ENCODE data around the gene PARP1. TPM values are rescaled to one million over a fixed set of nuclear protein-coding genes. Genes with fewer than 3 reads are reported as not detected.

PARP1 gene
- total RNA-seq, 6 donors from 2014 or later: 56.5 to 97.9 (median 76.7) TPM

DNA sequence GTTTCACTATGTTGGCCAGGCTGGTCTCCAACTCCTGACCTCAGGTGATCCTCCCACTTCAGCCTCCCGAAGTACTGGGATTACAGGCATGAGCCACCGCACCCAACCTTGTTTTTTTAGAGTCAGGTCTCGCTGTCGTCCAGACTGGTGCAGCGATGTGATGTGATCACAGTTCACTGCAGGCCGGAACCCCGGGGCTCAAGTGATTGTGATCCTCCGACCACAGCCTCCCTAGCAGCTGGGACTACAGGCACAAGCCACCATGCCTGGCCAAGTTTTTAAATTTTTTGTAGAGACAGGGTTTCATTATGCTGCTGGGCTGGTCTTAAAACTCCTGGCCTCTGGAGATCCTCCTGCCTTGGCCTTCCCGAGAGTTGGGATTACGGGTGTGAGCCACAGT, 52.9 kb downstream of the PARP1 start:
- Histone ChIP-seq H3K27me3 (no peaks in the 10 kb centered on the region), H3K27ac (no peak overlapping the region), H3K4me3 (no peak overlapping the region), H3K4me1 (peaks cover 0 to 3% (median 0%) of the 10 kb centered on the region in 4 donors), H3K36me3 (peaks cover 2 to 26% (median 15%) of the 10 kb centered on the region in 4 donors), H3K9me3 (no peaks in the 10 kb centered on the region)
- TF ChIP-seq POLR2AphosphoS5 (IDR thresholded peaks at IDR 0.05) (no peak), EP300 (IDR thresholded peaks at IDR 0.05) (no peak), CTCF (IDR thresholded peaks at IDR 0.05) (no peak), POLR2A (IDR thresholded peaks at IDR 0.05) (no peak)
- 97% methylated on average over 9 of the region's 10 CpGs for WGBS, 2 donors
- DNase-seq: no peak
- ATAC-seq (ENCODE audit: low FRiP score in 2 of 2): no peak

DNA sequence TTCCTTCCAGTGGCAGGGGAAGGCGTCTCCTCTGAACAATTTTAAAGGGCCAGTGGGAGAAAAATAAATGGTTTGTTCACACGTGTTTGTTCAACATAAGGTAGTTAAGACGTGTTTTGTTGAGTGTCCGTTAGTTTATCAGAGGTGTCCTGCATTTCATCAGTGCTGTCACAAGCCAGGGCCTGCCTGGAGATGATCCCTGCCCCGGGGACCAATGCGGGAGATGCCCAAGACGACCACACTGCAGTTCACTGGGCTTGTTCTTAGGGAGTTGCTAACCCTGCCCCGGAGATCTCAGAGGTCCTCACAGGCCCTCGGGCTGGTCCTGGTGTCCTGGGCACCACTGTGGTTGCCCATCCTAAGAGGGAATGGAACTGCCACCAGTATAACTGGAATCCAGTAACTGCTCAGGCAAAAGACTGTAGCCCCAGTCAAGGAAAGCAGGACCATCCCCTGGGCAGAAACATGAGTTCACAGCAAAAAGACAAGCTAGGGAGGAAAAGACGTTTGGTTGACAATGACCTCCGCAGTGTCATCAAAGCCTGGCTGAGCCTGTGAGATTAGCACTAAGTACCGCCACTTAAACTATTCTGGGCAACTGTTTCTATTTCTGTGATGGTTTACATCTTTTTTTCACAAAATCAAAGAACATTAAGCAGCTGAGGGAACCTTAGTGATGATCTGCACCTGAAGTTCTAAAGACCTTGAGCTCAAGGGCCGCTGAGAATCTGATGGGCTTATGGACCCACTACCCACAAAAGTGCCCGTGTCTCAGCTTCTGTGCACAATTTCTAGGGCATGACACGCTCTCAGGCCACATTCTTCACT, 54.0 kb downstream of the PARP1 start:
- WGBS, 2 donors: 81% methylated on average over 12 to 15 of the region's 15 CpGs
- H3K4me3 ChIP-seq: no peak overlapping the region
- TF ChIP-seq POLR2AphosphoS5 (IDR thresholded peaks at IDR 0.05): no peak
- no peak for TF ChIP-seq EP300 (IDR thresholded peaks at IDR 0.05)
- TF ChIP-seq CTCF (IDR thresholded peaks at IDR 0.05): no peak
- TF ChIP-seq POLR2A (IDR thresholded peaks at IDR 0.05): no peak
- no peaks in the 10 kb centered on the region for H3K9me3 ChIP-seq
- H3K27ac ChIP-seq: no peak overlapping the region
- no peak for DNase-seq
- no peaks in the 10 kb centered on the region for H3K27me3 ChIP-seq
- H3K36me3 ChIP-seq: peaks cover 0 to 15% (median 6%) of the 10 kb centered on the region in 4 donors
- ATAC-seq (ENCODE audit: low FRiP score in 2 of 2): no peak
- peaks cover 0 to 6% (median 0%) of the 10 kb centered on the region in 4 donors for H3K4me1 ChIP-seq

GRCh38 chr1:226351709-226352108, 56.2 kb downstream of the PARP1 start:
- peaks cover 0 to 5% (median 0%) of the 10 kb centered on the region in 4 donors for H3K36me3 ChIP-seq
- H3K4me1 ChIP-seq: peaks cover 0 to 6% (median 0%) of the 10 kb centered on the region in 4 donors
- ATAC-seq (ENCODE audit: low FRiP score in 2 of 2) (no peak), DNase-seq (no peak)
- TF ChIP-seq CTCF (IDR thresholded peaks at IDR 0.05) (no peak), EP300 (IDR thresholded peaks at IDR 0.05) (no peak), POLR2AphosphoS5 (IDR thresholded peaks at IDR 0.05) (no peak), POLR2A (IDR thresholded peaks at IDR 0.05) (no peak)
- 79 to 89% methylated on average over 3 of the region's 3 CpGs for WGBS, 2 donors
- H3K4me3 ChIP-seq: no peak overlapping the region
- H3K27ac ChIP-seq: no peak overlapping the region
- no peaks in the 10 kb centered on the region for H3K27me3 ChIP-seq
- H3K9me3 ChIP-seq: no peaks in the 10 kb centered on the region

GRCh38 chr1:226350519-226350865, 57.4 kb downstream of the PARP1 start:
- 60 to 79% methylated on average over 9 of the region's 9 CpGs for WGBS, 2 donors
- Histone ChIP-seq H3K4me3 (no peak overlapping the region), H3K27ac (no peak overlapping the region), H3K9me3 (no peaks in the 10 kb centered on the region), H3K27me3 (no peaks in the 10 kb centered on the region), H3K36me3 (no peaks in the 10 kb centered on the region), H3K4me1 (peaks cover 0 to 6% (median 0%) of the 10 kb centered on the region in 4 donors)
- DNase-seq (no peak), ATAC-seq (ENCODE audit: low FRiP score in 2 of 2) (no peak)
- TF ChIP-seq CTCF (IDR thresholded peaks at IDR 0.05) (no peak), POLR2AphosphoS5 (IDR thresholded peaks at IDR 0.05) (no peak)
